ENCODE data around the gene GRK3. TPM values are rescaled to one million over a fixed set of nuclear protein-coding genes. Genes with fewer than 3 reads are reported as not detected.

The GRK3 gene
- total RNA-seq, 1 donor from 2014 or later = 1.1 TPM

DNA sequence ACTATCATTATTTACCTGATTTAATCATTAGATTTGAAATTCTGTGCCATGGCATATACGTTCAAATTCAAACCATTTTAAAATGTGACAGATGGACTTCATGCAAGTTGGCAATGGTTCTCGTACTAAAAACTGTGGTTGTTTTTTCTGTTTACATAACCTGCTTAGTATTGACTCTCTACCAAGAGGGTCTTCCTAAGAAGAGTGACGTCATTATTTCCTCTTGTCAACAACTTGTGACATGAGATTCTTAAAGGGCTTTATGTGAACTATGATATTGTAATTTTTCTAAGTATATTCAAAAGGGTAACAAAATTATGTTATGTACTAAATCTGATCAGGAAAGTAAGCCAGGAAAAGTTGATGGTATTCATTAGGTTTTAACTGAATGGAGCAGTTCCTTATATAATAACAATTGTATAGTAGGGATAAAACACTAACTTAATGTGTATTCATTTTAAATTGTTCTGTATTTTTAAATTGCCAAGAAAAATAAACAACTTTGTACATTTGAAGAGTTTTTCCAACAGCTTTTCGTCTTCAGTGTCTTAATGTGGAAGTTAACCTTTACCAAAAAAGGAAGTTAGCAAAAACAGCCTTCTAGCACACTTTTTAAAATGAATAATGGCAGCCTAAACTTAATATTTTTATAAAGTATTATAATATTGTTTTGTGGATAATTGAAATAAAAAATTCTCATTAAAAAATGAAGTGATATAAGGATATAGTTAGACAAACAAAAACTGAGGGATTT is 87.0 kb downstream of the GRK3 start:
- Mint-ChIP-seq H3K4me3 (ENCODE audit: unreplicated experiment) (no peak overlapping the region), H3K27me3 (ENCODE audit: unreplicated experiment) (peaks cover 14% of the 10 kb centered on the region), H3K9me3 (ENCODE audit: unreplicated experiment) (no peaks in the 10 kb centered on the region), H3K36me3 (ENCODE audit: unreplicated experiment) (no peaks in the 10 kb centered on the region), H3K4me1 (ENCODE audit: unreplicated experiment) (no peaks in the 10 kb centered on the region), H3K27ac (ENCODE audit: unreplicated experiment) (no peak overlapping the region)
- no peak for DNase-seq (ENCODE audit: extremely low spot score, unreplicated experiment)
- TF ChIP-seq, protein P1, sequence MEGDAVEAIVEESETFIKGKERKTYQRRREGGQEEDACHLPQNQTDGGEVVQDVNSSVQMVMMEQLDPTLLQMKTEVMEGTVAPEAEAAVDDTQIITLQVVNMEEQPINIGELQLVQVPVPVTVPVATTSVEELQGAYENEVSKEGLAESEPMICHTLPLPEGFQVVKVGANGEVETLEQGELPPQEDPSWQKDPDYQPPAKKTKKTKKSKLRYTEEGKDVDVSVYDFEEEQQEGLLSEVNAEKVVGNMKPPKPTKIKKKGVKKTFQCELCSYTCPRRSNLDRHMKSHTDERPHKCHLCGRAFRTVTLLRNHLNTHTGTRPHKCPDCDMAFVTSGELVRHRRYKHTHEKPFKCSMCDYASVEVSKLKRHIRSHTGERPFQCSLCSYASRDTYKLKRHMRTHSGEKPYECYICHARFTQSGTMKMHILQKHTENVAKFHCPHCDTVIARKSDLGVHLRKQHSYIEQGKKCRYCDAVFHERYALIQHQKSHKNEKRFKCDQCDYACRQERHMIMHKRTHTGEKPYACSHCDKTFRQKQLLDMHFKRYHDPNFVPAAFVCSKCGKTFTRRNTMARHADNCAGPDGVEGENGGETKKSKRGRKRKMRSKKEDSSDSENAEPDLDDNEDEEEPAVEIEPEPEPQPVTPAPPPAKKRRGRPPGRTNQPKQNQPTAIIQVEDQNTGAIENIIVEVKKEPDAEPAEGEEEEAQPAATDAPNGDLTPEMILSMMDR (IDR thresholded peaks at IDR 0.05) = no peak

DNA sequence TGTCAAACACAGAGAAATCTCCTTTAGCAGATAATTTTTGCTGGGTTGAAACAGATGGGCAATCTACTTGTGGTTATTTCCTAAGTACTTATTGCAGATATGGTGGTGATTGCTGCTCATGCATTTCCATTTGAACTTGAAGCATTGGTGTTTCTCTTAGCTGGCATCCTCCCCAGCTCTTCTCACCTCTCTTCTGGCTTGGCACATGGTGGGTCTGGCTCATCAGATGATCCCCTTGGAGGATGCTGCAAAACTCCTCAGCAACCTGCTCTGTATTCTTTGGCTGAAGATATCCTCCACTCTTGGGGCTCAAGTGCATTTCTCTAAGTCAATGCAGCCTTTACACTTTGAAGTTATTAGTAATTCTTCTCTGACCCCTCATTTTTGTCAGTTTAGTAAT is 90.2 kb downstream of the GRK3 start:
- Mint-ChIP-seq H3K27me3 (ENCODE audit: unreplicated experiment) (peaks cover 37% of the 10 kb centered on the region), H3K27ac (ENCODE audit: unreplicated experiment) (no peak overlapping the region), H3K9me3 (ENCODE audit: unreplicated experiment) (no peaks in the 10 kb centered on the region), H3K4me3 (ENCODE audit: unreplicated experiment) (no peak overlapping the region), H3K4me1 (ENCODE audit: unreplicated experiment) (no peaks in the 10 kb centered on the region), H3K36me3 (ENCODE audit: unreplicated experiment) (no peaks in the 10 kb centered on the region)
- DNase-seq (ENCODE audit: extremely low spot score, unreplicated experiment) = no peak
- TF ChIP-seq, protein P1 (IDR thresholded peaks at IDR 0.05) = no peak

DNA sequence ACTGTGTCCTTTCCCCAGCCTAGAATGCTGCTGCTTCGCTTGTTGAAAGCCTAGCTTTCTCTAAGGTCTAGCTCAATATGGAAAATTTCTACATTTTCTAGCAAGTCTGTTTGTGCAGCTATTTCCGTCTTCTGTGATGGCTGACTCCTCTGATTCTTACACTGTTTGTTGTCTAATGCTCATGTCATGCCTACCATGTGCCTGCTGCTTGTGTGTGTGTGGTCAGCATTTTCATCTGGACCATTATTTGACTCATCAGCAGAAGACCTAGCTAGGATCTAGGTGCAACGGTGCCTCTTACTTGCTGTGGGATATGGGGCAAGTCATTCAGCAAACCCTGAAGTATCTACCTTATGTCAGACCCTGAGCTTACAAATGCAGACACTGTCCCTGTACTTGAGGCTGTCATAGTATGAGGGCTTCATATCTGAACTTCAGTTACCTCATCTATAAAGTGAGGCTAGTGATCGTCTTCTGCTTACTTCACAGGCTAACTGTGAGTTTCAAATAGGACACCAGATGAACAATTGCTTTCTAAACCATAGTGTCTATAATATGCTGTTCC is 91.0 kb downstream of the GRK3 start:
- no peak for DNase-seq (ENCODE audit: extremely low spot score, unreplicated experiment)
- Mint-ChIP-seq H3K9me3 (ENCODE audit: unreplicated experiment) (no peaks in the 10 kb centered on the region), H3K27me3 (ENCODE audit: unreplicated experiment) (peaks cover 40% of the 10 kb centered on the region), H3K4me1 (ENCODE audit: unreplicated experiment) (no peaks in the 10 kb centered on the region), H3K36me3 (ENCODE audit: unreplicated experiment) (no peaks in the 10 kb centered on the region), H3K4me3 (ENCODE audit: unreplicated experiment) (no peak overlapping the region), H3K27ac (ENCODE audit: unreplicated experiment) (no peak overlapping the region)
- TF ChIP-seq, protein P1 (IDR thresholded peaks at IDR 0.05) = no peak

DNA sequence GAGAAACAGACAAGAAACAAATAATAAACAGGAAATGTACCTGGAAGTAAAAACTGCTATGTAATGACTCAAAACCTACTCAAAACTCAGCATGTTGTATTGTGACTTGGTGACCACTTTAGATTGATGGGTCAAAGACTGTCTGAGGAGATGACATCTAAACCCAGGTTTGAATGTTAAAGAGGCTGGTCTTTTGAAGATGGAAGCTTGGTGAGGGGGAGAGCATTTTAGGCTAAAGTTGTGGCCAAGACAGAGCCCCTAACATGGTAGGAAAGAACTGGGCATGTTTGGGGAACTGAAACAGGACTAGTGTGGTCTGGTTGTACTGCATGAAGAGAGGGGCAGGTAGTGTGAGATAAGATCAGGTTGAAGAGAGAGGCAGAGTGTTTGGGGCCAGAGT is 92.2 kb downstream of the GRK3 start:
- Mint-ChIP-seq H3K27ac (ENCODE audit: unreplicated experiment) (no peak overlapping the region), H3K9me3 (ENCODE audit: unreplicated experiment) (no peaks in the 10 kb centered on the region), H3K4me3 (ENCODE audit: unreplicated experiment) (no peak overlapping the region), H3K36me3 (ENCODE audit: unreplicated experiment) (no peaks in the 10 kb centered on the region), H3K4me1 (ENCODE audit: unreplicated experiment) (no peaks in the 10 kb centered on the region), H3K27me3 (ENCODE audit: unreplicated experiment) (peaks cover 45% of the 10 kb centered on the region)
- TF ChIP-seq, protein P1 (IDR thresholded peaks at IDR 0.05) = no peak
- no peak for DNase-seq (ENCODE audit: extremely low spot score, unreplicated experiment)

DNA sequence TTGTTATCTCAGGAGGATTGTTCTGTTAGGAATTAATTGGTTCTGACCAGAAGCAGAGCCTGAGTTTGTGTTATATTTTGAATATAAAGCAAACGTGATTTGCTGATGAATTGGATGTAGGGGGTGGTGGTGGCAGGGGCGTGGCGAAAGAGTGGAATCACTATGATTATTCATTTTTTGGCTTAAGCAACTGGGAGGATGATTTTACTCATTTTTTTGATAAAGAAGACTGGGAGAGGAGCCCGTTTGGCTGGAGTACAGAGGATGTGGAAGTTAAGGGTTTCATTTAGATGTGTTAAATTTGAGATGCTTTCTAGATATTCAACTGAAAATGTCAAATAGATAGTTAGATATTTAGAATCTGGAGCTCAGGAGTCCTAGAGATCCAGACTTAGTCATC is 94.2 kb downstream of the GRK3 start:
- Mint-ChIP-seq H3K4me1 (ENCODE audit: unreplicated experiment) (no peaks in the 10 kb centered on the region), H3K9me3 (ENCODE audit: unreplicated experiment) (no peaks in the 10 kb centered on the region), H3K27ac (ENCODE audit: unreplicated experiment) (no peak overlapping the region), H3K36me3 (ENCODE audit: unreplicated experiment) (no peaks in the 10 kb centered on the region), H3K27me3 (ENCODE audit: unreplicated experiment) (peaks cover 45% of the 10 kb centered on the region), H3K4me3 (ENCODE audit: unreplicated experiment) (no peak overlapping the region)
- no peak for DNase-seq (ENCODE audit: extremely low spot score, unreplicated experiment)
- TF ChIP-seq, protein P1 (IDR thresholded peaks at IDR 0.05) = no peak

Measured in osteocyte (in vitro differentiated cells).